HG03469 (cell line): ENCODE measurements around the gene SFXN1.

Source experiments
- ATAC-seq: cut with Tn5 transposase; IDR thresholded peaks from one replicate; pipeline ENCODE4 v1.9.1; 2021; ENCODE audit warnings: mild to moderate bottlenecking, moderate library complexity, moderate number of reproducible peaks; ENCODE audit not compliant: unreplicated experiment

SFXN1 gene

GRCh38 chr5:175464942-175465233 lies 13.5 kb upstream of the SFXN1 start:
- ATAC-seq, result no peak

GRCh38 chr5:175465282-175465681 lies 13.1 kb upstream of the SFXN1 start:
- no peak for ATAC-seq

- no peak for ATAC-seq
Measured at GRCh38 chr5:175466700-175467318, 11.6 kb upstream of the SFXN1 start.

- no peak for ATAC-seq
Measured at GRCh38 chr5:175467983-175468690, 10.2 kb upstream of the SFXN1 start.

GRCh38 chr5:175468892-175469291 lies 9.5 kb upstream of the SFXN1 start:
- ATAC-seq, result no peak

GRCh38 chr5:175469916-175470315 lies 8.4 kb upstream of the SFXN1 start:
- ATAC-seq, result no peak

GRCh38 chr5:175470781-175471180 lies 7.6 kb upstream of the SFXN1 start:
- no peak for ATAC-seq

GRCh38 chr5:175471196-175471595 lies 7.2 kb upstream of the SFXN1 start:
- ATAC-seq, result no peak

GRCh38 chr5:175471628-175472027 lies 6.7 kb upstream of the SFXN1 start:
- ATAC-seq, result no peak

- no peak for ATAC-seq
Measured at GRCh38 chr5:175472378-175472777, 6.0 kb upstream of the SFXN1 start.

GRCh38 chr5:175475248-175475647 lies 3.1 kb upstream of the SFXN1 start:
- ATAC-seq, result no peak

GRCh38 chr5:175477440-175477839 lies 920 bp upstream of the SFXN1 start:
- no peak for ATAC-seq

- no peak for ATAC-seq
Measured at GRCh38 chr5:175478008-175478383, 364 bp upstream of the SFXN1 start.

GRCh38 chr5:175479125-175479881 lies 943 bp downstream of the SFXN1 start:
- no peak for ATAC-seq

GRCh38 chr5:175483337-175483736 lies 5.0 kb downstream of the SFXN1 start:
- no peak for ATAC-seq

- ATAC-seq, result no peak
Measured at GRCh38 chr5:175484322-175484721, 6.0 kb downstream of the SFXN1 start.

- no peak for ATAC-seq
Measured at GRCh38 chr5:175484829-175485228, 6.5 kb downstream of the SFXN1 start.

GRCh38 chr5:175485631-175486030 lies 7.3 kb downstream of the SFXN1 start:
- ATAC-seq, result no peak

GRCh38 chr5:175487514-175488222 lies 9.3 kb downstream of the SFXN1 start:
- no peak for ATAC-seq

- ATAC-seq, result no peak
Measured at GRCh38 chr5:175489693-175490443, 11.5 kb downstream of the SFXN1 start.

GRCh38 chr5:175491223-175491622 lies 12.9 kb downstream of the SFXN1 start:
- ATAC-seq, result no peak
